Stimulated activated CD8-positive, alpha-beta memory T cell treated with anti-CD3 and anti-CD28 coated beads, Interleukin-7, amount 100 ng/mL, for 48 hours (primary cell): ENCODE measurements around the gene ZBTB20.
"Not testable (repeated sequence)": the region's sequence is repeated elsewhere in the genome, so short reads cannot be mapped to it uniquely, and the experiment has no call there.

ENCODE experiments used
- DNase-seq, 2 donors: peaks; one replicate each; pipeline ENCODE4 v3.0.0-alpha.2; 2020; ENCODE audit warnings: low read depth in 1 of 2; ENCODE audit errors: extremely low read depth in 1 of 2

ZBTB20 gene

GRCh38 chr3:115148142-115148790 is 1.2 kb upstream of the ZBTB20 start:
- DNase-seq, result no peak

GRCh38 chr3:115147329-115148141 is 447 bp upstream of the ZBTB20 start:
- peak; percentile 80 to 94 for DNase-seq

- DNase-seq, result peak in 1 of 2 donors; percentile 24
Observed at GRCh38 chr3:115146032-115146417, 1.1 kb downstream of the ZBTB20 start.

- no peak for DNase-seq
Observed at GRCh38 chr3:115141033-115141757, 5.9 kb downstream of the ZBTB20 start.

- no peak for DNase-seq
Observed at GRCh38 chr3:115139072-115139471, 8.0 kb downstream of the ZBTB20 start.

GRCh38 chr3:115134648-115135347 is 12.3 kb downstream of the ZBTB20 start:
- DNase-seq, result no peak

GRCh38 chr3:115127208-115127607 is 19.9 kb downstream of the ZBTB20 start:
- no peak for DNase-seq

- DNase-seq, result no peak
Observed at GRCh38 chr3:115120597-115120996, 26.5 kb downstream of the ZBTB20 start.

GRCh38 chr3:115113367-115113766 is 33.7 kb downstream of the ZBTB20 start:
- DNase-seq, result no peak

GRCh38 chr3:115111632-115112031 is 35.5 kb downstream of the ZBTB20 start:
- DNase-seq, result no peak

GRCh38 chr3:115110830-115111229 is 36.3 kb downstream of the ZBTB20 start:
- no peak for DNase-seq

- not testable (repeated sequence) for DNase-seq
Observed at GRCh38 chr3:115110066-115110465, 37.0 kb downstream of the ZBTB20 start.

GRCh38 chr3:115108614-115109013 is 38.5 kb downstream of the ZBTB20 start:
- no peak for DNase-seq

- DNase-seq, result no peak
Observed at GRCh38 chr3:115102046-115102445, 45.0 kb downstream of the ZBTB20 start.

- no peak for DNase-seq
Observed at GRCh38 chr3:115100806-115101205, 46.3 kb downstream of the ZBTB20 start.

- DNase-seq, result no peak
Observed at GRCh38 chr3:115099986-115100571, 47.0 kb downstream of the ZBTB20 start.

- DNase-seq, result no peak
Observed at GRCh38 chr3:115099134-115099985, 47.7 kb downstream of the ZBTB20 start.

GRCh38 chr3:115098354-115099073 is 48.6 kb downstream of the ZBTB20 start:
- DNase-seq, result no peak

GRCh38 chr3:115095236-115095635 is 51.9 kb downstream of the ZBTB20 start:
- DNase-seq, result no peak
